ENCODE measurements around the gene MYO7A. TPM values are rescaled to one million over a fixed set of nuclear protein-coding genes. Genes with fewer than 3 reads are reported as not detected.
"Not testable (repeated sequence)": the region's sequence is repeated elsewhere in the genome, so short reads cannot be mapped to it uniquely, and the experiment has no call there.

Gene MYO7A
- total RNA-seq, 1 donor from 2014 or later: 0.82 TPM

- no peak for DNase-seq (ENCODE audit: low spot score in 2 of 2)
- FAIRE-seq: no peak
Measured at GRCh38 chr11:77092382-77092781, 35.7 kb upstream of the MYO7A start.

GRCh38 chr11:77093056-77093891 lies 34.8 kb upstream of the MYO7A start:
- DNase-seq (ENCODE audit: low spot score in 2 of 2) (no peak), FAIRE-seq (no peak)

- no peak for FAIRE-seq
- DNase-seq (ENCODE audit: low spot score in 2 of 2): no peak
Measured at GRCh38 chr11:77093987-77094840, 33.8 kb upstream of the MYO7A start.

- FAIRE-seq (no peak), DNase-seq (ENCODE audit: low spot score in 2 of 2) (no peak)
Measured at GRCh38 chr11:77094841-77095365, 33.1 kb upstream of the MYO7A start.

- no peak for DNase-seq (ENCODE audit: low spot score in 2 of 2)
- FAIRE-seq: no peak
Measured at GRCh38 chr11:77095551-77096490, 32.2 kb upstream of the MYO7A start.

GRCh38 chr11:77096591-77097019 lies 31.4 kb upstream of the MYO7A start:
- FAIRE-seq (no peak), DNase-seq (ENCODE audit: low spot score in 2 of 2) (no peak)

- DNase-seq (ENCODE audit: low spot score in 2 of 2); FAIRE-seq: not testable (repeated sequence)
Measured at GRCh38 chr11:77097180-77097579, 30.9 kb upstream of the MYO7A start.

- no peak for FAIRE-seq
Measured at GRCh38 chr11:77100166-77101042, 27.6 kb upstream of the MYO7A start.

GRCh38 chr11:77101043-77101537 lies 27.0 kb upstream of the MYO7A start:
- no peak for FAIRE-seq
- no peak for DNase-seq (ENCODE audit: low spot score in 2 of 2)

More at GRCh38 chr11:77100166-77101042, 27.6 kb upstream of the MYO7A start:
- DNase-seq (ENCODE audit: low spot score in 2 of 2): no peak

- no peak for DNase-seq (ENCODE audit: low spot score in 2 of 2)
- FAIRE-seq: no peak
Measured at GRCh38 chr11:77102246-77103210, 25.5 kb upstream of the MYO7A start, which contains the start of gene OMP. OMP (plus strand) TSS chr11:77102840; CDS start chr11:77102840, 0 bp downstream.

- FAIRE-seq (no peak), DNase-seq (ENCODE audit: low spot score in 2 of 2) (no peak)
Measured at GRCh38 chr11:77103319-77103718, 24.7 kb upstream of the MYO7A start.

GRCh38 chr11:77104727-77105126 lies 23.3 kb upstream of the MYO7A start:
- FAIRE-seq (no peak), DNase-seq (ENCODE audit: low spot score in 2 of 2) (peak in 1 of 2 donors; percentile 63)

GRCh38 chr11:77106321-77106720 lies 21.7 kb upstream of the MYO7A start:
- FAIRE-seq: no peak
- DNase-seq (ENCODE audit: low spot score in 2 of 2): peak in 1 of 2 donors; percentile 41

- FAIRE-seq: no peak
Measured at GRCh38 chr11:77106759-77107158, 21.3 kb upstream of the MYO7A start.

GRCh38 chr11:77107950-77108349 lies 20.1 kb upstream of the MYO7A start:
- DNase-seq (ENCODE audit: low spot score in 2 of 2): no peak
- FAIRE-seq: no peak

More at GRCh38 chr11:77106759-77107158, 21.3 kb upstream of the MYO7A start:
- no peak for DNase-seq (ENCODE audit: low spot score in 2 of 2)

GRCh38 chr11:77108436-77108835 lies 19.6 kb upstream of the MYO7A start:
- DNase-seq (ENCODE audit: low spot score in 2 of 2): no peak
- FAIRE-seq: no peak

GRCh38 chr11:77109236-77110019 lies 18.6 kb upstream of the MYO7A start:
- DNase-seq (ENCODE audit: low spot score in 2 of 2): no peak
- no peak for FAIRE-seq

Measured in frontal cortex (tissue), 4 donors.